Measurements from ENCODE around the gene NEIL1.

- TF ChIP-seq CTCF (IDR thresholded peaks at IDR 0.05) (no peak), POLR2A (IDR thresholded peaks at IDR 0.05) (no peak)
Measured at GRCh38 chr15:75361361-75361988, 14.6 kb downstream of the NEIL1 start.
